Activated CD4-positive, alpha-beta T cell treated with anti-CD3 and anti-CD28 coated beads, Interleukin-2, amount 50 U/mL, for 48 hours (primary cell): Measurements from ENCODE around the gene KDSR.
"Not testable (repeated sequence)": the region's sequence is repeated elsewhere in the genome, so short reads cannot be mapped to it uniquely, and the experiment has no call there.

ENCODE experiments used
- DNase-seq, 2 experiments: peaks; one replicate each; pipeline ENCODE4 v3.0.0-alpha.2; 2020

The KDSR gene

DNA sequence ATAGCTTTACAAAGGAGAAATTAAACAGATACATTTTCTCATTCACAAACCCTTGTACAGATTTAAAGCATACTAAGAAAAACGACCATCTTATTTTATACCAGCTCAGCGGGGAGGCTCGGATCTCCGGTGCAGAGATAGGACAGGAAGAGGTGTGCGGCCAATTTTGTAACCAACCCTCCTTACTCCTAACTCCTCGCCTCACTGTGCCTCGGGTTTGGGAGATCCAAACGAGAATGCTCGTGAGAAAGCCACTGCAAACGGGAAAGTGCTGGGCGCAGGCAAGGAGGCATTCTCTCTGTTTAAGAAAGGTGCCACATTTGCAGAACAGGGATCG is 1.2 kb downstream of the KDSR start:
- DNase-seq = peak; percentile 11 to 19

DNA sequence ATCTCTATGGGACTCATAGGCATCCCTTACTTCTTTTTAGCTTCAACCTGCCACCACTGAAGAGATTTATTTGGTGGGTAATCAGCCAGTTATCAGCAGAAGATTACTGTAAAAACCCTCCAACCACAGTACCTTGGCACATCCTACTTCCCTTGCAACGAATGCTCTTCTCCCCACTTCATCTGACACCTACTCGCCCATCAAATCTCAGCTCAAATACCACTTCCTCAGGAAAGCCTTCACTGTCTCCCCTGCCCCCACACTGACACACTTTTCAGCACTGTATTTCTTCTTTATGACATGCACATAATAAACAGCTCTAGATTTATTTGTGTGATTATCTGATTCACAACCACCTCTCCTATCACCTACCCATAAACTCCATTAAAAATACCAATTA is 3.1 kb downstream of the KDSR start:
- peak in 1 of 2 experiments; percentile 11 for DNase-seq

DNA sequence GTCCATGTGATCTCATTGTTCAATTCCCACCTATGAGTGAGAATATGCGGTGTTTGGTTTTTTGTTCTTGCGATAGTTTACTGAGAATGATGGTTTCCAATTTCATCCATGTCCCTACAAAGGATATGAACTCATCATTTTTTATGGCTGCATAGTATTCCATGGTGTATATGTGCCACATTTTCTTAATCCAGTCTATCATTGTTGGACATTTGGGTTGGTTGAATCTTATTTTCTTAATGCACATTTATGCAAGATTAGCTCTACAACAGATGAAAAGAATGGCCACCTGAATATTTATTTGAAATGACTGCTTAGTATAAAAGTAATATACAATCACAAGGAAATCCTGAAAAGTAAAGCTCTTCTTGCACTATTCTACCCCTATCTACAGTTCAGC is 3.6 kb downstream of the KDSR start:
- not testable (repeated sequence) for DNase-seq

GRCh38 chr18:63356272-63356896 is 10.6 kb downstream of the KDSR start:
- DNase-seq = no peak

DNA sequence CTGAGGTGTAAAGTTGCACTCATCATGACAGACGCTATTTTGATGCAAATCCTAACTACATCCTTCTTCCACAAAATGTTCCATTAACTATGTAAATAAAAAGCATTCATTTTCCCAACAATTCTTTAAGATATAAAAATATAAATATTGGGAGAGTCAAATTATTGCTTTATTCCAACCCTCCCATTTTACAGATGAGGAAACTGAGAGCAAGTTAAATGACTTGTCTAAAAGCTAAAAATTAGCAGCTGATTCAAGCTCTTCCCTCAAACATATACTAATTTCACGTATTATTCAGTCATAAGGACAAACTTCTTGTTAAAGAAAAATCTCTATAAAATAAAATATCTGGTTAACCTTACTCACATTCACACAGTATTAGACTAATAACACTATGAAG is 16.8 kb downstream of the KDSR start:
- no peak for DNase-seq

DNA sequence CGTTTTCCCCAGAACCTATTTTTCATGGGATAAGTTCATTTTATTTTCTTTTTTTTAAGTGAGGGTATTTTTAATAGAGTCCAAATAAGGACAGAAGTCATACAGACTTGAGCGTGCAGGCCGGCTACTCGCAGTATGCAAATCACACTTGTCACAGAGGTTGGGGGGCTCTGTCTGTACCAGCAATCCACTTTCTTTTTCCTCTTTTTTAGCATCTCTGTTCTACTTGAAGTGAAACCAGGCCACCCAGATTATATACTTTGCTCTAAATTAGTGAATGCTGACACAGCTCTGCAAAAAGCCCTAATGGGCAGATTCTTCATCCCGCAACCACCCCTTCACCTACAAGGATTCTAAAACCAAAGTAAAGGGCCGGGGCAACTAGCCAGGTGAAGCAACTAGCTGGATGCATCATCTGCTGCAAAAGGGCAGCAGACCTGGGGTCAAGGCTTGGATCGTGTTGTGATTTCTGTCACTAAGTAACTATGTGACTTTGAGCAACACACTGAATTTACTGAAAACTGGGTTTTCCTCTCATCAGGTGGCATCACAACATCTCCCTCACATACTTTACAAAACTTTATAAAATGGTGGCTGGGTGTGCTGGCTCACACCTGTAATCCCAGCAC is 18.4 kb downstream of the KDSR start:
- no peak for DNase-seq

- no peak for DNase-seq
Measured at GRCh38 chr18:63346480-63347183, 20.4 kb downstream of the KDSR start.

- no peak for DNase-seq
Measured at GRCh38 chr18:63346031-63346430, 21.0 kb downstream of the KDSR start.

DNA sequence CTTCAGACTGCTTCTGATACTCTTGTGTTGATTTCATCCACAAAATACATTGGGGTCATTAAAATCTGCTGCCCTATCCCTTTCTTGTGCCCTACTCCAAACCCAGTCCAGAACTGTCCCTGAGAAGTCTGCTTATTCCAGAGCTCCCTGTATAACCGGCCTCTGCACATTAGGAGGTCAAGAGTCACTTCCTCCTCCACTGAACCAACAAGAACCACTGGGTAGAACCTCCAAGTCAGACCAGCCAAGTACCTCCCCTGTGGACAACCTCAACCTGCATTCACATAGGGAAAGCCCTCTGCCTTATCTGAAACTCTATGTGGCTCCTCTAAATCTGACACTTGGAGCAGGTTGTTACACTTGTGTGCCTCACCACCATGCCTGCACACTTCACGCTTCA is 22.1 kb downstream of the KDSR start:
- DNase-seq = no peak

- no peak for DNase-seq
Measured at GRCh38 chr18:63344263-63344662, 22.7 kb downstream of the KDSR start.

DNA sequence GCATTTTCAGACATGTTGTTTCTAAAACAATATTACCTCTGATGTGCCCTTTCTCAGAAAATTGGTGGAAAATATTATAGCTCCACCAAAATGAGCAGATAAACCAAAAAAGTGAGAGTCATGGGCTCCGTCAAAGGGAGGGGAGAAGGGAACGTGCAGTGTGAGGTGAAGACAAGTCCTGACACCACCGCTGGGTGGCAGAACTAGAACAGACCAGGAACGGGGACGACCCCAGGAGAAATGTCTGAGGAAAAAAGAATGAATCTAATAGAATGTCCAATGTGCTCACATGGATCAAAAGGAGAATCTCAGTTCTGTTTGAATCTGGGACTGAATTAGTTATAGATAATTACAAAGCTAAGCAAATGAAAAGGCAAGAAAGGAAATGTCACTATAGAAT is 24.8 kb downstream of the KDSR start:
- peak; percentile 15 to 18 for DNase-seq

GRCh38 chr18:63339920-63340484 is 27.0 kb downstream of the KDSR start:
- peak; percentile 27 to 35 for DNase-seq

DNA sequence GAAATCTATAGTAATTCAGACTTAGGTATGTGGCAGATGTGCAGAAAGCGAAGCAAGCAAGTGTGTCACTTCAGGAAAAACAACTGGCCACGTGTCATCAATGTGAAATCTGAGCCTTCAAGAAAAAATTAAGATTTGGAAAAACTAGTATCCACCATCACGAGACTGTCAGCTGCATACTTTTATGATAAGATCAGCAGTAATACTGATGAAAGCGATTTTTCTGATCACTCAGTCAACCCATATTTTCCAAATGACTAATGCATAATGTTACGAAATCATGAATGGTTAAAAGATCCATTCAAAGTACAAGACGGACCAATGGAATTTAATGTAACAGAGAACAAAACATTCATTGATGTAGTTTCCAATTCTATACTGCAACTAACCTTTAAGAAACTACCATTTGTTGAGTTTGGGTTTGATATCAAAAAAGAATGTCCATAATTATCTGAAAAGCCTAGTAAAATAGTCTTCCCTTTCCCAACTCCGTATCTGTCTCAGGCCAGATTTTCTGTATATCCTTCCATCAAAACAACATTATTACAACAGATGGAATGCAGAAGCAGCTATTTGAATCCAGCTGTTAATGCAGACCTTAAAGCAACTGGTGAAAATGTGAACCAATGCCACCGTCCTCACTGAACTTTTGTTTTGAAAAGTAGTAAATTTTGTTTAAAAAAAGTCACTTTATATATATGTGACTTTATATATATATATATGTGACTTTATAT is 30.5 kb downstream of the KDSR start:
- no peak for DNase-seq

DNA sequence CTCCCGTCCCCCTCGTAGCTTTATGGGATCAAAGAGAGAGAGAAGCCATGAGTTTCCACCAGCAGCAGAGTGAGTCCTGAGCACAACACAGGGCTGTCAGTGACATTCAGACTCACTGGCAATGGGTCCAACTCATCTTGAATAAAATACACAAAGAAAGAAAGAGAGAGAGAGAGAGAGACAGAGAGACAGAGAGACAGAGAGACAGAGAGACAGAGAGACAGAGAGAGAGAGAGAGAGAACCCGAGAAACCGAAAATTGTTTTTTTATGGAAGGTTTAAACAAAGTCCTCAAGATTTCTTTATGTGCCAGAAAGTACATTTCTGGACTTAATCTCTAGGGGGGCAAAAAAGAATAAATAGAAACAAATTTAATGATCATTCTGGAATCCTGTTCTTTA is 35.9 kb downstream of the KDSR start:
- DNase-seq = no peak

- DNase-seq = no peak
Measured at GRCh38 chr18:63329431-63330145, 37.4 kb downstream of the KDSR start.

DNA sequence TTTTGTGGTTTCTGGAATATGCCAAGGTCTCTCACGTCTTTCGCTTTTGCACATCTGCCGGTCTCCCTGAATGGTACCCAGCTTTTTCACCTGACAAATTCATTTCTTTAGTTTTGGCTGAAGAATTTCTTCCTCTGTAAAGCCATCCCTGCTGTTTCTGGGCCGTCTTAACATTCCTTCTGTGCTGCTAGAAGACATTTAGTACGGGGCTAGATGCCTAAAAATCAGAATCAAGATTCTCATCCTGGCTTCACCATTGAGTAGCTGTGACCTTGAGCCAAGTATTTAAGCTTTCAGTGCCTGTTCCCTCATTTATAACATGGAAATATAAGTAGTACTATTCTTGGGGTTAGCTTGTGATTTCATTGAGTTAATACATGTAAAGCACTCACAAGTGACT is 41.0 kb downstream of the KDSR start:
- DNase-seq = no peak

DNA sequence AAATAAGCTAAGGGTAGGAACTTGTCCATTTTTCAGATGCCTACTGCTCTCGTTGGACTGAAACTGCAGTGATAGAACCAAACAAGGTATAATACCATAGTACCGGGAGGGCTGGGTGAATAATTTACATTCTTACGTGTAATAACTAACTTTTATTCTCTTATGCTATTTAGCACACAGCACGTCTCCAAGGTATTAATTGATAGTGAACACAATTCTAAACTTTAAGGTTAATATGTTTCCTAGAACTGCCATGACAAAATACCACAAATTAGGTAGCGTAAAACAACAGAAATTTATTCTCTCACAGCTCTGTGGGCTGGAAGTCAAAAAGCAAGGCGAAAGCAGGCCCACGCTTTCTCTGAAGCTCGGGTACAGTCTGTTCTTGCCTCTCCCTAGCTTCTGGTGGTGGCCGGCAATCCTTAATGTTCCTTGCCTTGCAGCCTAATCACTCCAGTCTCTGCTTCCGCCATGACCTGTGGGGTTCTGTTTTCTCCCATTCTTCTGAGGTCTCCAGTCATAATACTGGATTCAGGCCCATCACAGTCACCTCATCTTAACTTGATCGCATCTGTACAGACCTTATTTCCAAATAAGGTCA is 41.8 kb downstream of the KDSR start:
- no peak for DNase-seq

DNA sequence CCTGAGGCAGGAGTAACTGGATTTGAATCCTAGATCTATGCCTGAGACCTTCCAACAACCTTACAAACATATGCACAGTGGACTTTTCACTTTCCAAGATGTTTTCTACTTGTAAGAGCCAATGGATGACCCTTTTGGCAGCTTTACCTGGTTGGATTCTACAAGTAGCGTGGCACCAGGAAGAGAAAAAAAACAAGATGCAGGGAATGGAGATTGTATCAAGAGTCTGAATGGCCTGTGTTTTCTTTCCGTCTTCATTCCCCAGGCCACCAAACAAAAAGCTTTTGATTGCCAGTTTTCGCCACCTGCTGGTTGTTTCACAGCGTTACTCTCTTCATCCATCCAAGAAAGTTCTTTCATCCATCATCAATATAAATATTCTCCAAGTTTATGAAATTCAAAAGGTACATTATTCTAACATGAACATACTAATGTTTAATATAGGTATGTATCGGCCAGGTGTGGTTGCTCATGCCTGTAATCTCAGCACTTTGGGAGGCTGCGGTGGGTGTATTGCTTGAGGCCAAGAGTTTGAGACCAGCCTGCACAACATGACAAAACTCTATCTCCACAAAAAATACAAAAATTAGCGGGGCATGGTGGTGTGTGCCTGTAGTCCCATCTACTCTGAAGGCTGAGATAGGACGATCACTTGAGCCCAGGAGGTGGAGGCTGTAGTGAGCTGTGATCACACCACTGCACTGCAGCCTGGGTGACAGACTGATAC is 43.9 kb downstream of the KDSR start:
- peak; percentile 47 to 65 for DNase-seq

DNA sequence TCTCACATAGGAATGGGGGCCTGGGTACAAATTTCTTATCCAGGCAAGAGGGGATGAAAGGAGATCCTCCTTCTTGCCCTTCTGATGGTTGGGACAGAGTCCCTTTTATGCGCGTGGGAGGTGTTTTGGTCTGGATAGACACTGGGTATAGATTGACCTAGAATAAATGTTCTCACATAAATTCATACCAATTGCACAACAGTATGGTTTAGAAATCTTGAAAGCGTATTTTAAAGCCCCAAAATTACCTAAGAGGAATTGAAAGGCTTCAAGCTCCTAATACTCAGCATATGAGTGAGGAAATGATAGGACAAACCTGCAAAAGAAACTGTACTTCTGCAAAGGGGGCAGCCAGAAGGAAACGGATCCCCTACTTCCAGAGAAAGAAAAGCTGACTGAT is 44.8 kb downstream of the KDSR start:
- no peak for DNase-seq

DNA sequence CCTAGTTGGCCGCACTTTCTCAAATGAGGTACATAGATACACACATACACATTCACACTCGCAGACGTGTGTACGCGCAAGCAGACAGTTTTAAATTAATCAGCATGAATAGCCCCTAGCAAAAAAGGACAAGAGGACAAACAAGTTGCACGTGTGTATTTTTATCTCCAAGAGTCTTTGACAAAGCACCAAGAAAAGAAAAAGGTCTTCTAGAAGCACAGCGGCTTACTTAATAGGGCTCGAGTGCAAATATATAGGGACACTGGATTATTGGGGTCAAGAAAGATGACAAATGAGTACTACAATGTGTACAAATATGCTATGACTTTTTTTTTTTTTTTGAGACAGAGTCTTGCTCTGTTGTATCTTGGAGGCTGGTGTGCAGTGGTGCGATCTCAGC is 45.7 kb downstream of the KDSR start:
- no peak for DNase-seq

GRCh38 chr18:63320975-63321265 is 46.1 kb downstream of the KDSR start:
- DNase-seq = no peak
